ENCODE results near the gene TEX36.
A peak's percentile ranks its signal among the peaks of the same experiment; 100 is the strongest.
"Not testable (repeated sequence)": the region's sequence is repeated elsewhere in the genome, so short reads cannot be mapped to it uniquely, and the experiment has no call there.

Gene TEX36

GRCh38 chr10:125661941-125662515 lies 20.9 kb downstream of the TEX36 start:
- peak; percentile 93 for DNase-seq (ENCODE audit: low read depth)
- TF ChIP-seq CTCF (conservative IDR thresholded peaks at IDR 0.05; ENCODE audit: low read length), result no peak
- H3K4me3 ChIP-seq (ENCODE audit: low read length), result no peak overlapping the region

DNA sequence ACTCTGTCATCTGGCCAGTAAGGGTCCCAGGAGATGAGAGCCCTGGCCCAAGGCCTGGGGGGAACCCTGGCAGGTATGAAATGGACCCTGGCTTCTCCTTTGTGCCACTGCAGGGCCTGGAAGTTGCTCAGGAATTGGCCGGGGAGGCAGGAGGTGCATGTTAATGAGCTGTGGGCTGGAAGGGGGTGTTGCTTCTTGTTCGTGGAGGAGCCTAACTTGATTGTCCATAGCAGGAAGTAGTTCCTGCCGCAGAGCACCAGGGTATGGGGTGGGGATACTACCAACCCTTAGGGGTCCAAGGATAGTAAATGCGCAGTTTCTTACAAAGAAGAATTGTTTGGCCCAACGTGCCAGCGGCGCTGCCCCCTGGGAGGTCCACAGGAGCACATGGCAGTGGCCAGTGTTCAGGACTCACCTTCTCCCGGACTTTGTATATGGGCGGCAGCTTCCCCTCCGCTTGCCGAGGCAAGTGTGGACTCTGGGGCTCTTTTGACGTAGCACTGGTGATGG lies 21.5 kb downstream of the TEX36 start:
- no peak for TF ChIP-seq CTCF (conservative IDR thresholded peaks at IDR 0.05; ENCODE audit: low read length)
- no peak for DNase-seq (ENCODE audit: low read depth)
- no peak overlapping the region for H3K4me3 ChIP-seq (ENCODE audit: low read length)

- no peak for TF ChIP-seq CTCF (conservative IDR thresholded peaks at IDR 0.05; ENCODE audit: low read length)
- no peak overlapping the region for H3K4me3 ChIP-seq (ENCODE audit: low read length)
- DNase-seq (ENCODE audit: low read depth), result no peak
Measured at GRCh38 chr10:125659071-125659470, 23.9 kb downstream of the TEX36 start.

DNA sequence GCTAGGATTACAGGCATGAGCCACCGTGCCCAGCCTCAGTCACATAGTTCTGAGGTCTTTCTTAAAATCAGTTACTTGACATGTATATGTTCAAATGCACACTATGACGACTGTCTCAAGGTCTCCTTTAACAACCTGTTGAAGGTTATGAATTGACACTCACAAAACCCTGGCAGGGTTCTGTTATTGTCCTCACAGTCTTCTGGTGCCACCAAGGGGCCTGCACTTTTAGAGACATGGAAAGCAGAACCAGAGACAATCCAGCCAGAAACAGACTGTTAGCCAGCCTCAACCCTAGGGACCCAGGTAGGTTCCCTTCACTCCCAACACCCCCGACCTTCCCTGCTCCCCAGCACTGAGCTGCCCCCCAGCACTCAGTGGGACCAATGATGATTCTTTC lies 26.4 kb downstream of the TEX36 start:
- H3K4me3 ChIP-seq (ENCODE audit: low read length), result no peak overlapping the region
- DNase-seq (ENCODE audit: low read depth), result no peak
- TF ChIP-seq CTCF (conservative IDR thresholded peaks at IDR 0.05; ENCODE audit: low read length), result no peak

DNA sequence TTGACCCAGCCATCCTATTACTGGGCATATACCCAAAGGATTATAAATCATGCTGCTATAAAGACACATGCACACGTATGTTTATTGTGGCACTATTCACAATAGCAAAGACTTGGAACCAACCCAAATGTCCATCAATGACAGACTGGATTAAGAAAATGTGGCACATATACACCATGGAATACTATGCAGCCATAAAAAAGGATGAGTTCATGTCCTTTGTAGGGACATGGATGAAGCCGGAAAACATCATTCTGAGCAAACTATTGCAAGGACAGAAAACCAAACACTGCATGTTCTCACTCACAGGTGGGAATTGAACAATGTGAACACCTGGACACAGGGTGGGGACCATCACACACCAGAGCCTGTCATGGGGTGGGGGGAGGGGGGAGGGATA lies 29.9 kb downstream of the TEX36 start:
- not testable (repeated sequence) for DNase-seq (ENCODE audit: low read depth); H3K4me3 ChIP-seq (ENCODE audit: low read length)

DNA sequence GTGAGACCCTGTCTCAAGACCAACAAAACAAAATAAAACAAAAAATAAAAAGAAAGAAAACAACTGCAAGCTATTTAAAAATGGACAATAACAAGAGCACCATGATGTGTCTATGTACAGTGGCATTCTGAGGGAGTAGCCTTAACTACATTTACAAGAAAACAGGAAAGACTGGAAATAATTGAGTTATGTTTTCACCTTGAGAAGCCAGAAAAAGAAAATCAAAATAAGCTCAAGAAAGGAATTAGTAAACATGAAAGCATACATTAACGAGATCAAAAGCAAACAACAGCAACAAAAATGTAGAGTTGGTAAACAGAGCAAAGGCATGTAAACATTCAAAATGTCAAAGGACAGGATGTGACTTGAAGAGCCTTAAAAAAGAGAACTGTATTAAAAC lies 36.7 kb downstream of the TEX36 start:
- no peak for TF ChIP-seq CTCF (conservative IDR thresholded peaks at IDR 0.05; ENCODE audit: low read length)
- no peak for DNase-seq (ENCODE audit: low read depth)
- H3K4me3 ChIP-seq (ENCODE audit: low read length), result no peak overlapping the region

- no peak for DNase-seq (ENCODE audit: low read depth)
- H3K4me3 ChIP-seq (ENCODE audit: low read length), result no peak overlapping the region
- no peak for TF ChIP-seq CTCF (conservative IDR thresholded peaks at IDR 0.05; ENCODE audit: low read length)
Measured at GRCh38 chr10:125641398-125641797, 41.6 kb downstream of the TEX36 start.

GRCh38 chr10:125640653-125641052 lies 42.3 kb downstream of the TEX36 start:
- no peak for TF ChIP-seq CTCF (conservative IDR thresholded peaks at IDR 0.05; ENCODE audit: low read length)
- no peak overlapping the region for H3K4me3 ChIP-seq (ENCODE audit: low read length)
- no peak for DNase-seq (ENCODE audit: low read depth)
